HEK293 (cell line): ENCODE data around the gene IL20RA.

ENCODE experiments used
- CTCF ChIA-PET: fragments of 350-600 bp; formaldehyde crosslinking; extraction: SDS; loops from one replicate; lab custom pipeline; 2021; ENCODE audit warnings: antibody characterized with exemption; lab: Yijun Ruan, JAX
- POLR2A ChIA-PET: fragments of 300-600 bp; formaldehyde crosslinking; extraction: SDS; loops from one replicate; lab custom pipeline; 2020; ENCODE audit warnings: antibody characterized with exemption, inconsistent platforms; lab: Yijun Ruan, JAX
- H3K27ac ChIP-seq: fragments of 200-500 bp; sonication (Bioruptor generic); 2 replicates; pipeline ENCODE4 v1.5.1; 2014; ENCODE audit warnings: low read depth, low read length, control low read depth, inconsistent platforms; ENCODE audit errors: extremely low read depth
- H3K36me3 ChIP-seq, 2 experiments: fragments of 200-500 bp in 1 of 2; sonication (Bioruptor generic) in 1 of 2; 1 replicate in 1 of 2; 2 replicates in 1 of 2; pipeline ENCODE4 v1.5.1; 2014 to 2017; ENCODE audit warnings: inconsistent platforms in 2 of 2, low read length in 2 of 2; ENCODE audit not compliant: control insufficient read depth in 2 of 2, insufficient read depth in 1 of 2
- H3K4me1 ChIP-seq: fragments of 200-500 bp; sonication (Bioruptor generic); 2 replicates; pipeline ENCODE4 v1.5.1; 2014; ENCODE audit warnings: mild to moderate bottlenecking, low read length, inconsistent platforms; ENCODE audit not compliant: control insufficient read depth, insufficient read depth
- H3K4me3 ChIP-seq: 2 replicates; pipeline ENCODE4 v1.5.1; 2011; ENCODE audit warnings: low read depth, mild to moderate bottlenecking, control low read depth, low read length, moderate library complexity
- H3K9me3 ChIP-seq: fragments of 200-500 bp; sonication (Bioruptor generic); 2 replicates; pipeline ENCODE4 v1.5.1; 2014; ENCODE audit warnings: low read depth, low read length, inconsistent platforms; ENCODE audit not compliant: control insufficient read depth, insufficient read depth
- HOXC10 ChIP-seq: sonication (generic); formaldehyde crosslinking; IDR thresholded peaks from 2 replicates; pipeline ENCODE4 v1.8.1; 2023; ENCODE audit warnings: mild to moderate bottlenecking, missing genetic modification reagents
- KLF10 ChIP-seq: fragments of 450-650 bp; IDR thresholded peaks from 2 replicates; pipeline ENCODE4 v1.5.1; 2018; ENCODE audit warnings: missing biosample characterization, mild to moderate bottlenecking, missing genetic modification characterization
- MEIS1 ChIP-seq: sonication (generic); formaldehyde crosslinking; IDR thresholded peaks from 2 replicates; pipeline ENCODE4 v1.8.1; 2022; ENCODE audit warnings: missing genetic modification reagents, mild to moderate bottlenecking, borderline replicate concordance
- OVOL3 ChIP-seq: fragments of 450-650 bp; formaldehyde crosslinking; IDR thresholded peaks from 2 replicates; pipeline ENCODE4 v1.5.1; 2016; ENCODE audit warnings: missing biosample characterization, missing genetic modification characterization
- YY2 ChIP-seq: fragments of 450-650 bp; formaldehyde crosslinking; IDR thresholded peaks from 2 replicates; pipeline ENCODE4 v1.5.1; 2016; ENCODE audit warnings: missing biosample characterization, missing genetic modification characterization
- ZBTB8A ChIP-seq: fragments of 450-650 bp; formaldehyde crosslinking; IDR thresholded peaks from 2 replicates; pipeline ENCODE4 v1.5.1; 2016; ENCODE audit warnings: missing biosample characterization, missing genetic modification characterization
- ZNF146 ChIP-seq: fragments of 450-650 bp; formaldehyde crosslinking; IDR thresholded peaks from 2 replicates; pipeline ENCODE4 v1.5.1; 2016; ENCODE audit warnings: missing biosample characterization, missing genetic modification characterization
- ZNF266 ChIP-seq: fragments of 450-650 bp; formaldehyde crosslinking; IDR thresholded peaks from 2 replicates; pipeline ENCODE4 v1.5.1; 2016; ENCODE audit warnings: missing biosample characterization, missing genetic modification characterization, low read depth
- ZNF560 ChIP-seq: fragments of 450-650 bp; formaldehyde crosslinking; IDR thresholded peaks from 2 replicates; pipeline ENCODE4 v1.5.1; 2017; ENCODE audit warnings: missing biosample characterization, missing genetic modification characterization, borderline replicate concordance
- ZNF626 ChIP-seq: fragments of 450-650 bp; sonication (Bioruptor Pico); formaldehyde crosslinking; IDR thresholded peaks from 2 replicates; pipeline ENCODE4 v1.5.1; 2018; ENCODE audit warnings: missing biosample characterization, missing genetic modification characterization, inconsistent platforms
- ZNF701 ChIP-seq: fragments of 450-650 bp; formaldehyde crosslinking; IDR thresholded peaks from 2 replicates; pipeline ENCODE4 v1.5.1; 2016; ENCODE audit warnings: missing biosample characterization, missing genetic modification characterization
- ZNF830 ChIP-seq: fragments of 450-650 bp; IDR thresholded peaks from 2 replicates; pipeline ENCODE4 v1.5.0; 2018; ENCODE audit warnings: missing biosample characterization, missing genetic modification characterization, low read depth, mild to moderate bottlenecking, moderate library complexity
- ZXDB ChIP-seq: fragments of 450-650 bp; formaldehyde crosslinking; IDR thresholded peaks from 2 replicates; pipeline ENCODE4 v1.5.1; 2016; ENCODE audit warnings: missing biosample characterization, missing genetic modification characterization
- TF ChIP-seq, protein P1 (sequence below): sonication (generic); formaldehyde crosslinking; IDR thresholded peaks from 2 replicates; pipeline ENCODE4 v1.8.1; 2022; ENCODE audit warnings: mild to moderate bottlenecking, moderate library complexity, missing genetic modification reagents
- TF ChIP-seq, protein P2 (sequence below): fragments of 450-650 bp; formaldehyde crosslinking; IDR thresholded peaks from 2 replicates; pipeline ENCODE4 v1.5.1; 2016; ENCODE audit warnings: missing biosample characterization, missing genetic modification characterization
- TF ChIP-seq, protein P3 (sequence below): fragments of 450-650 bp; formaldehyde crosslinking; IDR thresholded peaks from 2 replicates; pipeline ENCODE4 v1.5.1; 2016; ENCODE audit warnings: missing biosample characterization, missing genetic modification characterization
- TF ChIP-seq, protein P4 (sequence below): fragments of 450-650 bp; formaldehyde crosslinking; IDR thresholded peaks from 2 replicates; pipeline ENCODE4 v1.5.1; 2017; ENCODE audit warnings: missing biosample characterization, missing genetic modification characterization
- TF ChIP-seq, protein P5 (sequence below): IDR thresholded peaks from 2 replicates; pipeline ENCODE4 v1.6.1; 2011; ENCODE audit warnings: mild to moderate bottlenecking, low read depth, low read length, borderline replicate concordance

IL20RA gene

DNA sequence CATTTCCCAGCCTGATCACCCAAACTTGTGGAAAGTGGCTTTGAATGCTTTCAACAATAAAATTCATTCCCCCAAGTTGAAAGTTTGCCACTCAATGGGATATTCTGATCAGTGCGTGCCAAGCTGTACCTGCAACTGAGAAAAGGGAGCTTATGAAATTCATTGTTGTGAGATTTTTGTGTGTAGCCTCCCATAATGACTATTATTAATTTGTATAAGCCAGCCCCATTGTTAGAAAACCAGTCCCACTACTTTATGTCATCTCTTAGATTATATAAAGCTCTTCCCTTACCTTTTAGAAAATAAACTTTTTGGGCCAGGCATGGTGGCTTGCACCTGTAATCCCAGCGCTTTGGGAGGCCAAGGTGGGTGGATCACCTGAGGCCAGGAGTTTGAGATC is 15.9 kb downstream of the IL20RA start:
- H3K9me3 ChIP-seq = no peaks in the 10 kb centered on the region
- no peak overlapping the region for H3K27ac ChIP-seq
- ChIA-PET CTCF (interaction anchor here (0.7 to 1.0 kb wide), 3 partner anchors 16 to 1088 kb away, joined by 3 read pairs; no protein-coding TSS in a partner anchor), POLR2A (no interaction called here)
- no peak for TF ChIP-seq ZNF266 (tag by site-specific recombination)
- TF ChIP-seq, protein P1, sequence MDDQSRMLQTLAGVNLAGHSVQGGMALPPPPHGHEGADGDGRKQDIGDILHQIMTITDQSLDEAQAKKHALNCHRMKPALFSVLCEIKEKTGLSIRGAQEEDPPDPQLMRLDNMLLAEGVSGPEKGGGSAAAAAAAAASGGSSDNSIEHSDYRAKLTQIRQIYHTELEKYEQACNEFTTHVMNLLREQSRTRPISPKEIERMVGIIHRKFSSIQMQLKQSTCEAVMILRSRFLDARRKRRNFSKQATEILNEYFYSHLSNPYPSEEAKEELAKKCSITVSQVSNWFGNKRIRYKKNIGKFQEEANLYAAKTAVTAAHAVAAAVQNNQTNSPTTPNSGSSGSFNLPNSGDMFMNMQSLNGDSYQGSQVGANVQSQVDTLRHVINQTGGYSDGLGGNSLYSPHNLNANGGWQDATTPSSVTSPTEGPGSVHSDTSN (CRISPR knock-in tag) = no peak
- TF ChIP-seq, protein P2, sequence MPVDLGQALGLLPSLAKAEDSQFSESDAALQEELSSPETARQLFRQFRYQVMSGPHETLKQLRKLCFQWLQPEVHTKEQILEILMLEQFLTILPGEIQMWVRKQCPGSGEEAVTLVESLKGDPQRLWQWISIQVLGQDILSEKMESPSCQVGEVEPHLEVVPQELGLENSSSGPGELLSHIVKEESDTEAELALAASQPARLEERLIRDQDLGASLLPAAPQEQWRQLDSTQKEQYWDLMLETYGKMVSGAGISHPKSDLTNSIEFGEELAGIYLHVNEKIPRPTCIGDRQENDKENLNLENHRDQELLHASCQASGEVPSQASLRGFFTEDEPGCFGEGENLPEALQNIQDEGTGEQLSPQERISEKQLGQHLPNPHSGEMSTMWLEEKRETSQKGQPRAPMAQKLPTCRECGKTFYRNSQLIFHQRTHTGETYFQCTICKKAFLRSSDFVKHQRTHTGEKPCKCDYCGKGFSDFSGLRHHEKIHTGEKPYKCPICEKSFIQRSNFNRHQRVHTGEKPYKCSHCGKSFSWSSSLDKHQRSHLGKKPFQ (tag by site-specific recombination) = no peak
- no peak for TF ChIP-seq ZXDB (tag by site-specific recombination)
- no peak for TF ChIP-seq ZBTB8A
- no peak for TF ChIP-seq KLF10 (tag by site-specific recombination)
- TF ChIP-seq, protein P3, sequence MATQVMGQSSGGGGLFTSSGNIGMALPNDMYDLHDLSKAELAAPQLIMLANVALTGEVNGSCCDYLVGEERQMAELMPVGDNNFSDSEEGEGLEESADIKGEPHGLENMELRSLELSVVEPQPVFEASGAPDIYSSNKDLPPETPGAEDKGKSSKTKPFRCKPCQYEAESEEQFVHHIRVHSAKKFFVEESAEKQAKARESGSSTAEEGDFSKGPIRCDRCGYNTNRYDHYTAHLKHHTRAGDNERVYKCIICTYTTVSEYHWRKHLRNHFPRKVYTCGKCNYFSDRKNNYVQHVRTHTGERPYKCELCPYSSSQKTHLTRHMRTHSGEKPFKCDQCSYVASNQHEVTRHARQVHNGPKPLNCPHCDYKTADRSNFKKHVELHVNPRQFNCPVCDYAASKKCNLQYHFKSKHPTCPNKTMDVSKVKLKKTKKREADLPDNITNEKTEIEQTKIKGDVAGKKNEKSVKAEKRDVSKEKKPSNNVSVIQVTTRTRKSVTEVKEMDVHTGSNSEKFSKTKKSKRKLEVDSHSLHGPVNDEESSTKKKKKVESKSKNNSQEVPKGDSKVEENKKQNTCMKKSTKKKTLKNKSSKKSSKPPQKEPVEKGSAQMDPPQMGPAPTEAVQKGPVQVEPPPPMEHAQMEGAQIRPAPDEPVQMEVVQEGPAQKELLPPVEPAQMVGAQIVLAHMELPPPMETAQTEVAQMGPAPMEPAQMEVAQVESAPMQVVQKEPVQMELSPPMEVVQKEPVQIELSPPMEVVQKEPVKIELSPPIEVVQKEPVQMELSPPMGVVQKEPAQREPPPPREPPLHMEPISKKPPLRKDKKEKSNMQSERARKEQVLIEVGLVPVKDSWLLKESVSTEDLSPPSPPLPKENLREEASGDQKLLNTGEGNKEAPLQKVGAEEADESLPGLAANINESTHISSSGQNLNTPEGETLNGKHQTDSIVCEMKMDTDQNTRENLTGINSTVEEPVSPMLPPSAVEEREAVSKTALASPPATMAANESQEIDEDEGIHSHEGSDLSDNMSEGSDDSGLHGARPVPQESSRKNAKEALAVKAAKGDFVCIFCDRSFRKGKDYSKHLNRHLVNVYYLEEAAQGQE = no peak
- no peak for TF ChIP-seq ZNF701 (tag by site-specific recombination)
- TF ChIP-seq ZNF560 (tag by site-specific recombination) = no peak
- TF ChIP-seq, protein P4, sequence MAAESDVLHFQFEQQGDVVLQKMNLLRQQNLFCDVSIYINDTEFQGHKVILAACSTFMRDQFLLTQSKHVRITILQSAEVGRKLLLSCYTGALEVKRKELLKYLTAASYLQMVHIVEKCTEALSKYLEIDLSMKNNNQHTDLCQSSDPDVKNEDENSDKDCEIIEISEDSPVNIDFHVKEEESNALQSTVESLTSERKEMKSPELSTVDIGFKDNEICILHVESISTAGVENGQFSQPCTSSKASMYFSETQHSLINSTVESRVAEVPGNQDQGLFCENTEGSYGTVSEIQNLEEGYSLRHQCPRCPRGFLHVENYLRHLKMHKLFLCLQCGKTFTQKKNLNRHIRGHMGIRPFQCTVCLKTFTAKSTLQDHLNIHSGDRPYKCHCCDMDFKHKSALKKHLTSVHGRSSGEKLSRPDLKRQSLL (tag by site-specific recombination) = no peak
- no peak for TF ChIP-seq HOXC10 (CRISPR knock-in tag)
- no peak for TF ChIP-seq OVOL3 (tag by site-specific recombination)
- no peak for TF ChIP-seq ZNF830
- TF ChIP-seq, protein P5, sequence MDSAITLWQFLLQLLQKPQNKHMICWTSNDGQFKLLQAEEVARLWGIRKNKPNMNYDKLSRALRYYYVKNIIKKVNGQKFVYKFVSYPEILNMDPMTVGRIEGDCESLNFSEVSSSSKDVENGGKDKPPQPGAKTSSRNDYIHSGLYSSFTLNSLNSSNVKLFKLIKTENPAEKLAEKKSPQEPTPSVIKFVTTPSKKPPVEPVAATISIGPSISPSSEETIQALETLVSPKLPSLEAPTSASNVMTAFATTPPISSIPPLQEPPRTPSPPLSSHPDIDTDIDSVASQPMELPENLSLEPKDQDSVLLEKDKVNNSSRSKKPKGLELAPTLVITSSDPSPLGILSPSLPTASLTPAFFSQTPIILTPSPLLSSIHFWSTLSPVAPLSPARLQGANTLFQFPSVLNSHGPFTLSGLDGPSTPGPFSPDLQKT = no peak
- no peak for TF ChIP-seq YY2 (tag by site-specific recombination)
- TF ChIP-seq MEIS1 (CRISPR knock-in tag) = no peak
- TF ChIP-seq ZNF146 = no peak
- TF ChIP-seq ZNF626 = no peak
- H3K4me3 ChIP-seq = no peak overlapping the region
- no peaks in the 10 kb centered on the region; the same call in 1 of the 2 replicates for H3K4me1 ChIP-seq
- no peaks in the 10 kb centered on the region for H3K36me3 ChIP-seq
